K562 (cell line): Measurements from ENCODE around the gene NEUROD2. TPM values are rescaled to one million over a fixed set of nuclear protein-coding genes. Genes with fewer than 3 reads are reported as not detected.
A peak's percentile ranks its signal among the peaks of the same experiment; 100 is the strongest.

Experiments used
- ATAC-seq: fragments of 200-7000 bp; cut with Tn5 transposase; 3 replicates; pipeline ENCODE4 v1.9.1; 2020; ENCODE audit warnings: moderate library complexity
- BruUV-seq: library from RNA; stranded (reverse); fragments of 400-500 nt; replicated peaks from 2 replicates; lab custom pipeline; 2021; lab: Mats Ljungman, UMichigan
- CTCF ChIA-PET: fragments of 300-600 bp; formaldehyde crosslinking; extraction: SDS; loops from one replicate; lab custom pipeline; 2021; ENCODE audit warnings: low intra/inter-chr PET ratio; lab: Yijun Ruan, JAX
- POLR2A ChIA-PET: fragments of 300-600, 350-650 bp; sonication (Branson Sonifier 250); formaldehyde crosslinking; extraction: SDS; loops from one replicate; lab custom pipeline; 2021; ENCODE audit warnings: antibody characterized with exemption, inconsistent platforms; lab: Yijun Ruan, JAX
- DNase-seq, 4 experiments: peaks; one replicate each; pipeline versions ENCODE4 v3.0.0 to v3.0.0-alpha.2; 2011 to 2018; ENCODE audit warnings: low spot score in 3 of 4, mixed read lengths in 3 of 4; ENCODE audit errors: extremely low read depth in 1 of 4
- FAIRE-seq: peaks from 2 replicates; lab custom pipeline; 2011; peaks lifted over from hg19 to GRCh38; lab: Jason Lieb, UNC
- H2AFZ ChIP-seq: 2 replicates; pipeline ENCODE4 v1.6.0; 2011; ENCODE audit warnings: low read depth, low read length, control low read depth, inconsistent platforms
- H3K27ac ChIP-seq: fragments of 200-600 bp; 3 replicates; pipeline ENCODE4 v1.8.0; 2011; ENCODE audit warnings: low read depth, mild to moderate bottlenecking, control low read depth, inconsistent platforms, low read length, moderate library complexity, mixed read lengths; ENCODE audit errors: extremely low read depth
- H3K27me3 ChIP-seq, 2 experiments: fragments of 300-600 bp in 1 of 2; 2 replicates in 1 of 2; 3 replicates in 1 of 2; pipeline versions ENCODE4 v1.6.0 to v1.8.0; 2011; ENCODE audit warnings: inconsistent platforms in 2 of 2, low read length in 2 of 2, mild to moderate bottlenecking in 1 of 2, mixed read lengths in 1 of 2, moderate library complexity in 1 of 2; ENCODE audit not compliant: control insufficient read depth in 2 of 2, insufficient read depth in 2 of 2
- H3K36me3 ChIP-seq: fragments of 300-600 bp; 3 replicates; pipeline ENCODE4 v1.8.0; 2011; ENCODE audit warnings: mild to moderate bottlenecking, low read length, inconsistent platforms; ENCODE audit not compliant: control insufficient read depth, insufficient read depth
- H3K4me1 ChIP-seq, 2 experiments: fragments of 200-600 bp in 1 of 2; replicated peaks in 1 of 2; 2 replicates in 1 of 2; 3 replicates in 1 of 2; pipeline versions ENCODE4 v1.5.1 to v1.8.0; 2011; ENCODE audit warnings: inconsistent platforms in 2 of 2, low read length in 2 of 2, mild to moderate bottlenecking in 1 of 2, mixed read lengths in 1 of 2, moderate library complexity in 1 of 2; ENCODE audit not compliant: control insufficient read depth in 2 of 2, insufficient read depth in 2 of 2
- H3K4me2 ChIP-seq: 2 replicates; pipeline ENCODE4 v1.6.1; 2011; ENCODE audit warnings: low read length, control low read depth, inconsistent platforms, mixed read lengths; ENCODE audit not compliant: insufficient read depth
- H3K4me3 ChIP-seq: fragments of 200-600 bp; sonication (generic), shearing (Covaris generic); 2 replicates; pipeline ENCODE4 v1.5.1; 2016; ENCODE audit warnings: control low read depth, inconsistent platforms
- H3K79me2 ChIP-seq: fragments of 200-600 bp; 3 replicates; pipeline ENCODE4 v1.8.0; 2011; ENCODE audit warnings: low read length, inconsistent platforms; ENCODE audit not compliant: control insufficient read depth, insufficient read depth
- H3K9ac ChIP-seq, 2 experiments: 2 replicates each; pipeline versions ENCODE4 v1.6.0 to v1.6.1; 2011; ENCODE audit warnings: low read depth in 2 of 2, low read length in 2 of 2, control low read depth in 1 of 2, inconsistent platforms in 1 of 2, mild to moderate bottlenecking in 1 of 2, mixed read lengths in 1 of 2; ENCODE audit not compliant: insufficient read depth in 1 of 2
- H3K9me1 ChIP-seq: one replicate; pipeline ENCODE4 v1.6.0; 2011; ENCODE audit warnings: inconsistent platforms, mild to moderate bottlenecking, low read length, moderate library complexity; ENCODE audit not compliant: control insufficient read depth, insufficient read depth
- H3K9me3 ChIP-seq: replicated peaks from 2 replicates; pipeline ENCODE4 v1.5.1; 2011; ENCODE audit warnings: low read depth, low read length, inconsistent platforms; ENCODE audit not compliant: control insufficient read depth, insufficient read depth
- H4K20me1 ChIP-seq: replicated peaks from 2 replicates; pipeline ENCODE4 v1.6.1; 2011; ENCODE audit warnings: low read length, inconsistent platforms, mixed read lengths; ENCODE audit not compliant: control insufficient read depth, insufficient read depth
- ADNP ChIP-seq: fragments of 200-800 bp; sonication (Bioruptor generic); IDR thresholded peaks from 2 replicates; pipeline ENCODE4 v1.6.1; 2016; ENCODE audit warnings: missing genetic modification characterization, missing compliant biosample characterization
- CBX5 ChIP-seq: IDR thresholded peaks from 2 replicates; pipeline ENCODE4 v1.6.1; 2014; ENCODE audit warnings: low read depth, borderline replicate concordance
- CC2D1A ChIP-seq: fragments of 450-650 bp; IDR thresholded peaks from 2 replicates; pipeline ENCODE4 v1.6.1; 2017; ENCODE audit warnings: mild to moderate bottlenecking
- ELF2 ChIP-seq: fragments of 250-450 bp; sonication (Bioruptor Pico); IDR thresholded peaks from 2 replicates; pipeline ENCODE4 v1.5.0; 2021; ENCODE audit warnings: mild to moderate bottlenecking
- GABPB2 ChIP-seq: fragments of 250-450 bp; sonication (Bioruptor Pico); conservative IDR thresholded peaks from 2 replicates; pipeline ENCODE4 v1.5.1; 2021; ENCODE audit warnings: mild to moderate bottlenecking
- GATA2 ChIP-seq: sonication (generic); formaldehyde crosslinking; IDR thresholded peaks from 2 replicates; pipeline ENCODE4 v1.4.0; 2020; ENCODE audit warnings: mild to moderate bottlenecking, missing genetic modification reagents
- HDAC6 ChIP-seq: IDR thresholded peaks from 2 replicates; pipeline ENCODE4 v1.6.1; 2012; ENCODE audit warnings: low read depth, mild to moderate bottlenecking, control low read depth, inconsistent platforms, low read length, moderate library complexity
- HNRNPLL ChIP-seq: fragments of 200-400 bp; formaldehyde crosslinking; IDR thresholded peaks from 2 replicates; pipeline ENCODE4 v1.6.1; 2017; ENCODE audit warnings: low read length, low read depth, mild to moderate bottlenecking; ENCODE audit not compliant: poor library complexity, severe bottlenecking
- MAFK ChIP-seq: IDR thresholded peaks from 2 replicates; pipeline ENCODE4 v1.6.1; 2011; ENCODE audit warnings: low read length, improper control_type of control experiment
- NR2F6 ChIP-seq: fragments of 450-650 bp; formaldehyde crosslinking; IDR thresholded peaks from 2 replicates; pipeline ENCODE4 v1.4.0; 2020; ENCODE audit warnings: mild to moderate bottlenecking
- PHF8 ChIP-seq: fragments of 200-600 bp; sonication (generic); IDR thresholded peaks from 2 replicates; pipeline ENCODE4 v1.6.1; 2012; ENCODE audit warnings: mixed run types, mild to moderate bottlenecking, inconsistent platforms, low read length, moderate library complexity, borderline replicate concordance
- SMARCE1 ChIP-seq: fragments of 450-650 bp; IDR thresholded peaks from 2 replicates; pipeline ENCODE4 v1.7.1; 2016; ENCODE audit warnings: mild to moderate bottlenecking
- STAT5B ChIP-seq: fragments of 250-450 bp; sonication (Bioruptor Pico); IDR thresholded peaks from 2 replicates; pipeline ENCODE4 v1.8.0; 2021; ENCODE audit warnings: mild to moderate bottlenecking, inconsistent platforms
- ZKSCAN8 ChIP-seq: fragments of 200-800 bp; sonication (Bioruptor generic); IDR thresholded peaks from 2 replicates; pipeline ENCODE4 v1.6.1; 2016; ENCODE audit warnings: missing genetic modification characterization, missing compliant biosample characterization
- ZNF408 ChIP-seq: fragments of 250-450 bp; sonication (Bioruptor Pico); IDR thresholded peaks from 2 replicates; pipeline ENCODE4 v1.4.0; 2020; ENCODE audit warnings: low read depth, mild to moderate bottlenecking, moderate library complexity
- ZSCAN29 ChIP-seq: fragments of 450-650 bp; IDR thresholded peaks from 2 replicates; pipeline ENCODE4 v1.6.1; 2017
- WGBS: fragments of 100-300 bp; shearing (Covaris generic); methylation state at CpG from one replicate; pipeline ENCODE4 v1.1.6; 2016; ENCODE audit warnings: low coverage, mixed read lengths; ENCODE audit not compliant: insufficient coverage; ENCODE audit errors: missing lambda C conversion rate; 5-methylcytosine and 5-hydroxymethylcytosine counted together
- in situ Hi-C: fragments of 300-500 bp; cut with MboI; formaldehyde crosslinking; loops from 4 replicates; pipeline ENCODE4 v1.15.0; 2018; ENCODE audit warnings: inconsistent platforms, mixed read lengths
- intact Hi-C: fragments of 100-400 bp; cut with micrococcal nuclease; formaldehyde crosslinking; loops from 2 replicates; pipeline ENCODE4 v1.14.2; 2022
- polyA plus RNA-seq, 8 experiments: library from polyadenylated mRNA; depleted of rRNA in 4 of 8; stranded (reverse) in 5 of 8; unstranded in 3 of 8; fragments of >200 nt; fragmentation: Nextera tagmentation in 2 of 8; fragmentation: Illumina TruSeq in 1 of 8; extraction: Ambion mirVana in 2 of 8; extraction: Trizol in 1 of 8; gene quantifications; 2 replicates each; pipeline versions ENCODE4 v1.2.1 to v1.2.3, GENCODE V29; 2011 to 2014; ENCODE audit warnings: inconsistent platforms in 1 of 8, missing spikeins in 1 of 8
- total RNA-seq, 7 experiments: library from RNA; depleted of rRNA in 6 of 7; stranded (reverse); fragments of >200 nt in 6 of 7; fragmentation: Illumina TruSeq in 2 of 7; extraction: Trizol in 2 of 7; gene quantifications; 2 replicates each; pipeline versions ENCODE4 v1.2.1 to v1.2.3, GENCODE V29; 2011 to 2021; ENCODE audit warnings: low replicate concordance in 1 of 7
- TF ChIP-seq, protein P1 (sequence below): sonication (generic); formaldehyde crosslinking; IDR thresholded peaks from 2 replicates; pipeline ENCODE4 v1.8.1; 2023; ENCODE audit warnings: mild to moderate bottlenecking, missing genetic modification reagents

NEUROD2 gene
- total and polyA plus RNA-seq, 9 of the 15 experiments (the other 6 are each of a cell fraction or from before 2014, with no cell fraction given): not detected

- no peaks in the 10 kb centered on the region for H4K20me1 ChIP-seq
- TF ChIP-seq MAFK (no peak), HNRNPLL (peak; percentile 83)
- intact Hi-C loops (no loop called here), in situ Hi-C loops (no loop called here)
- no peak overlapping the region for H3K27ac ChIP-seq
- H3K9ac ChIP-seq: no peak overlapping the region
- peaks cover 19% of the 10 kb centered on the region; the same call in 2 of the 3 replicates for H3K36me3 ChIP-seq
- H2AFZ ChIP-seq: no peak overlapping the region
- BruUV-seq: no TSS peak
- no peak overlapping the region for H3K4me3 ChIP-seq
- no peak for FAIRE-seq
- POLR2A ChIA-PET: interaction anchor here (0.6 to 1.2 kb wide), 3 partner anchors 10 to 140 kb away, joined by 3 to 4 read pairs (median 3); no protein-coding TSS in a partner anchor
- H3K4me2 ChIP-seq: no peak overlapping the region
- DNase-seq: no peak
- ATAC-seq: no peak
- no peaks in the 10 kb centered on the region for H3K4me1 ChIP-seq
- H3K27me3 ChIP-seq: no peaks in the 10 kb centered on the region
- no peaks in the 10 kb centered on the region for H3K9me3 ChIP-seq
- peaks cover 3% of the 10 kb centered on the region for H3K9me1 ChIP-seq
- CTCF ChIA-PET: no interaction called here
- 37% methylated on average over 13 of the region's 17 CpGs for WGBS
- H3K79me2 ChIP-seq: no peaks in the 10 kb centered on the region
Observed at GRCh38 chr17:39563476-39563875, 44.2 kb downstream of the NEUROD2 start.

DNA sequence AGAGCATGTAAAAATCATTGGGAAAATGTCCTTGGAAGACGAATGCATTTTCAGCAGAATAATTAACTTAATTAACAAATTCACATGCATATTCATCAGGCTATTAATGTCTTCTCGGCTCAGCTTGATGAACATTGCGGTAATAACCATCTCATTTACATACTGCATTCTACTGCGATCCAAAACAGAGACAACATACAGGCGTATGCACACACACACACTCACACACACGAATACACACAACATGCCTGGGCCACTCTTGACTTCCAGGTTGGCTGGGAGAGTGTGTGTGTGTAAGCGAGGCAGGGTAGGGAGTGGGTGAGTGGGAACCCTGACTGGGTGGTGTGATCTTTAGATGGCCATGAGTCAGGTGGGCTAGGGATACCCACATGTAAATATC lies 44.7 kb downstream of the NEUROD2 start:
- Histone ChIP-seq H3K4me3 (no peak overlapping the region), H3K4me1 (no peaks in the 10 kb centered on the region), H3K9ac (no peak overlapping the region), H3K79me2 (no peaks in the 10 kb centered on the region), H3K4me2 (no peak overlapping the region), H3K27ac (no peak overlapping the region), H3K36me3 (peaks cover 18% of the 10 kb centered on the region; the same call in 1 of the 3 replicates), H3K9me3 (no peaks in the 10 kb centered on the region), H4K20me1 (no peaks in the 10 kb centered on the region), H3K9me1 (peaks cover 3% of the 10 kb centered on the region), H3K27me3 (no peaks in the 10 kb centered on the region), H2AFZ (no peak overlapping the region)
- ChIA-PET CTCF (no interaction called here), POLR2A (interaction anchor here (0.6 to 1.2 kb wide), 3 partner anchors 11 to 141 kb away, joined by 3 to 4 read pairs (median 3); no protein-coding TSS in a partner anchor)
- ATAC-seq: no peak
- DNase-seq: no peak
- TF ChIP-seq MAFK (no peak), NR2F6 (CRISPR knock-in tag) (no peak), GATA2 (CRISPR knock-in tag) (no peak), ZNF408 (no peak), CBX5 (no peak), STAT5B (no peak), GABPB2 (no peak), PHF8 (no peak), CC2D1A (no peak), SMARCE1 (no peak), ELF2 (no peak), HDAC6 (no peak), ZSCAN29 (no peak), ADNP (no peak), ZKSCAN8 (no peak)
- TF ChIP-seq, protein P1, sequence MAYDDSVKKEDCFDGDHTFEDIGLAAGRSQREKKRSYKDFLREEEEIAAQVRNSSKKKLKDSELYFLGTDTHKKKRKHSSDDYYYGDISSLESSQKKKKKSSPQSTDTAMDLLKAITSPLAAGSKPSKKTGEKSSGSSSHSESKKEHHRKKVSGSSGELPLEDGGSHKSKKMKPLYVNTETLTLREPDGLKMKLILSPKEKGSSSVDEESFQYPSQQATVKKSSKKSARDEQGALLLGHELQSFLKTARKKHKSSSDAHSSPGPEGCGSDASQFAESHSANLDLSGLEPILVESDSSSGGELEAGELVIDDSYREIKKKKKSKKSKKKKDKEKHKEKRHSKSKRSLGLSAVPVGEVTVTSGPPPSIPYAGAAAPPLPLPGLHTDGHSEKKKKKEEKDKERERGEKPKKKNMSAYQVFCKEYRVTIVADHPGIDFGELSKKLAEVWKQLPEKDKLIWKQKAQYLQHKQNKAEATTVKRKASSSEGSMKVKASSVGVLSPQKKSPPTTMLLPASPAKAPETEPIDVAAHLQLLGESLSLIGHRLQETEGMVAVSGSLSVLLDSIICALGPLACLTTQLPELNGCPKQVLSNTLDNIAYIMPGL: no peak
- in situ Hi-C loops: no loop called here
- WGBS: 66% methylated on average over 7 of the region's 7 CpGs
- FAIRE-seq: no peak
- no TSS peak for BruUV-seq
- intact Hi-C loops: no loop called here
